Measurements from ENCODE around the gene CRACDL. TPM values are rescaled to one million over a fixed set of nuclear protein-coding genes. Genes with fewer than 3 reads are reported as not detected.

Gene CRACDL
- total and polyA plus RNA-seq, 2 donors (not counting 3 experiments of a cell fraction or from before 2014, with no cell fraction given), result 0.92 to 6.3 TPM

- H3K9me1 ChIP-seq (replicated peaks; ENCODE audit: control insufficient read depth, extremely low read depth, insufficient read depth, low read length), result no peaks in the 10 kb centered on the region
- no peaks in the 10 kb centered on the region for H4K20me1 ChIP-seq (replicated peaks; ENCODE audit: control insufficient read depth, extremely low read depth, insufficient read depth, low read length)
- CTCF ChIA-PET, result interaction anchor here (1.3 to 1.5 kb wide), 3 partner anchors 27 to 99 kb away, joined by 3 to 8 read pairs (median 3); no protein-coding TSS in a partner anchor
- no peak for DNase-seq (ENCODE audit: low read depth, low spot score)
- no peak overlapping the region for H3K9ac ChIP-seq (replicated peaks; ENCODE audit: extremely low read depth, insufficient read depth, low read length)
- intact Hi-C loops (cut with micrococcal nuclease) (no loop called here), dilution Hi-C loops (cut with MboI; ENCODE audit: extremely low pct_ligation_motif_present, low sequenced_read_pairs) (no loop called here)
- FAIRE-seq, result no peak
- H3K4me2 ChIP-seq (ENCODE audit: insufficient read depth, low read length), result no peak overlapping the region
- peaks cover 10% of the 10 kb centered on the region for H3K4me1 ChIP-seq (ENCODE audit: control insufficient read depth, extremely low read depth, insufficient read depth, low read length)
- H3K27ac ChIP-seq (ENCODE audit: insufficient read depth, low read depth, low read length), result no peak overlapping the region
- no peaks in the 10 kb centered on the region for H3K79me2 ChIP-seq (ENCODE audit: control insufficient read depth, insufficient read depth, low read length)
- H3K36me3 ChIP-seq (ENCODE audit: control insufficient read depth in 2 of 2, extremely low read depth in 1 of 2, insufficient read depth in 2 of 2, low read length in 2 of 2), result no peaks in the 10 kb centered on the region
- H3K27me3 ChIP-seq (ENCODE audit: control insufficient read depth in 2 of 2, insufficient read depth in 2 of 2, low read length in 2 of 2), result no peaks in the 10 kb centered on the region
- no peak for TF ChIP-seq JUN (IDR thresholded peaks at IDR 0.05; ENCODE audit: borderline replicate concordance, insufficient read depth, insufficient read length, low read depth)
- no peak for TF ChIP-seq GATA2 (IDR thresholded peaks at IDR 0.05; ENCODE audit: insufficient read depth, insufficient read length, low read depth, low read length)
- no peak for TF ChIP-seq MAX (IDR thresholded peaks at IDR 0.05; ENCODE audit: insufficient read depth, insufficient read length)
- no peak for TF ChIP-seq MYC (IDR thresholded peaks at IDR 0.05; ENCODE audit: low read depth, low read length)
- no peak for TF ChIP-seq POLR2AphosphoS5 (IDR thresholded peaks at IDR 0.05; ENCODE audit: insufficient read depth, low read depth, low read length)
- TF ChIP-seq POLR2A (IDR thresholded peaks at IDR 0.05; ENCODE audit: low read depth, low read length), result no peak
- TF ChIP-seq EZH2 (IDR thresholded peaks at IDR 0.05; ENCODE audit: borderline replicate concordance, low read depth, low read length, severe bottlenecking), result no peak
- TF ChIP-seq CTCF (IDR thresholded peaks at IDR 0.05; ENCODE audit: extremely low read depth in 1 of 2, insufficient read depth in 1 of 2, low read depth in 1 of 2, low read length in 2 of 2), result no peak
- no peak for TF ChIP-seq FOS (IDR thresholded peaks at IDR 0.05; ENCODE audit: borderline replicate concordance, insufficient read depth, low read length)
- no TSS peak for BruUV-seq (replicated peaks)
- H3K9me3 ChIP-seq (replicated peaks; ENCODE audit: control insufficient read depth, insufficient read depth, low read length), result no peaks in the 10 kb centered on the region
- H2AFZ ChIP-seq (ENCODE audit: low read depth, low read length), result no peak overlapping the region
- H3K4me3 ChIP-seq (replicated peaks in 1 of 3; ENCODE audit: insufficient read depth in 1 of 3, low read depth in 1 of 3, low read length in 3 of 3), result no peak overlapping the region
- POLR2A ChIA-PET, result no interaction called here
Measured at GRCh38 chr2:98747888-98748287, 188.1 kb downstream of the CRACDL start.
